Measurements from ENCODE around the gene DNAH12. TPM values are rescaled to one million over a fixed set of nuclear protein-coding genes. Genes with fewer than 3 reads are reported as not detected.

The DNAH12 gene
- total RNA-seq, 1 experiment from 2014 or later: not detected

DNA sequence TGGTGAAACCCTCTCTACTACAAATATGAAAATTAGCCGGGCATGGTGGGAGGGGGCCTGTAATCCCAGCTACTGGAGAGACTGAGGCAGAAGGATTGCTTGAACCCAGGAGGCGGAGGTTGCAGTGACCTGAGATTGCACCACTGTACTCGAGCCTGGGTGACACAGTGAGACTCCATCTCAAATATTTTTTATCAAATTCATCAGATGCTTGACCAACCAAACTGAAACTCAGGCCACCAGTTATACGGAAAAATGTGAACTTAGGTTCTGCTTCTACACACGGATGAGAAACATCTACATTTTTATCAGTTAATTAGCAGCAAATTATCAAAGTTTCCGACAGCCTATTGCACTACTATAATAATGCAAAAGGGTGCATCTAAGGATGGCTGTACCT, 48.2 kb upstream of the DNAH12 start:
- H3K79me2 ChIP-seq (ENCODE audit: insufficient read depth, low read length): peaks cover 97% of the 10 kb centered on the region
- POLR2A ChIA-PET: no interaction called here
- RAD21 ChIA-PET (ENCODE audit: low non-redundant PET in 1 of 2, low total read pairs in 2 of 2, uncharacterized antibody in 2 of 2, unreplicated experiment in 2 of 2): no interaction called here
- H3K9me2 ChIP-seq (ENCODE audit: insufficient read depth): no peaks in the 10 kb centered on the region
- H3K27me3 ChIP-seq (ENCODE audit: insufficient read depth, low read length): no peaks in the 10 kb centered on the region
- no TSS peak for BruUV-seq (replicated peaks)
- no peak overlapping the region for H3K9ac ChIP-seq (ENCODE audit: low read length)
- no peak overlapping the region for H3K4me3 ChIP-seq (replicated peaks in 1 of 2; ENCODE audit: low read depth in 1 of 2, low read length in 2 of 2)
- H3K9me3 ChIP-seq (ENCODE audit: control insufficient read depth in 1 of 2, insufficient read depth in 1 of 2, low read depth in 1 of 2, low read length in 2 of 2): no peaks in the 10 kb centered on the region
- CTCF ChIA-PET: no interaction called here
- H2AFZ ChIP-seq (ENCODE audit: low read depth, low read length, poor library complexity, severe bottlenecking): no peak overlapping the region
- ATAC-seq (no peak), DNase-seq (ENCODE audit: low read depth, low spot score) (no peak)
- H3K27ac ChIP-seq (ENCODE audit: low read depth, low read length): no peak overlapping the region
- H3K36me3 ChIP-seq (ENCODE audit: control insufficient read depth in 1 of 2, insufficient read depth in 2 of 2, low read length in 2 of 2): peaks cover 0 to 2% of the 10 kb centered on the region in 2 experiments; a peak in 3 of 4 replicates
- TF ChIP-seq FOSL1 (IDR thresholded peaks at IDR 0.05; ENCODE audit: low read depth) (no peak), EGR1 (IDR thresholded peaks at IDR 0.05; ENCODE audit: low read depth) (no peak), POLR2AphosphoS5 (IDR thresholded peaks at IDR 0.05; ENCODE audit: low read depth, low read length) (no peak), ELF1 (IDR thresholded peaks at IDR 0.05; ENCODE audit: borderline replicate concordance, low read depth) (no peak), SP1 (IDR thresholded peaks at IDR 0.05; ENCODE audit: low read depth) (no peak), ZFX (IDR thresholded peaks at IDR 0.05) (no peak), EZH2phosphoT487 (IDR thresholded peaks at IDR 0.05; ENCODE audit: borderline replicate concordance) (no peak), SIN3A (IDR thresholded peaks at IDR 0.05; ENCODE audit: low read depth) (no peak), TCF7L2 (IDR thresholded peaks at IDR 0.05; ENCODE audit: borderline replicate concordance, extremely low read depth, insufficient read depth, insufficient read length) (no peak), EZH2 (IDR thresholded peaks at IDR 0.05) (no peak), POLR2A (IDR thresholded peaks at IDR 0.05; ENCODE audit: borderline replicate concordance, extremely low read depth, insufficient read depth, insufficient read length) (no peak), CBX3 (IDR thresholded peaks at IDR 0.05; ENCODE audit: low read depth) (no peak), RAD21 (IDR thresholded peaks at IDR 0.05; ENCODE audit: low read depth) (no peak), JUND (IDR thresholded peaks at IDR 0.05) (no peak), ZNF274 (IDR thresholded peaks at IDR 0.05; ENCODE audit: low read depth, low read length) (no peak)
- TF ChIP-seq, protein P1, sequence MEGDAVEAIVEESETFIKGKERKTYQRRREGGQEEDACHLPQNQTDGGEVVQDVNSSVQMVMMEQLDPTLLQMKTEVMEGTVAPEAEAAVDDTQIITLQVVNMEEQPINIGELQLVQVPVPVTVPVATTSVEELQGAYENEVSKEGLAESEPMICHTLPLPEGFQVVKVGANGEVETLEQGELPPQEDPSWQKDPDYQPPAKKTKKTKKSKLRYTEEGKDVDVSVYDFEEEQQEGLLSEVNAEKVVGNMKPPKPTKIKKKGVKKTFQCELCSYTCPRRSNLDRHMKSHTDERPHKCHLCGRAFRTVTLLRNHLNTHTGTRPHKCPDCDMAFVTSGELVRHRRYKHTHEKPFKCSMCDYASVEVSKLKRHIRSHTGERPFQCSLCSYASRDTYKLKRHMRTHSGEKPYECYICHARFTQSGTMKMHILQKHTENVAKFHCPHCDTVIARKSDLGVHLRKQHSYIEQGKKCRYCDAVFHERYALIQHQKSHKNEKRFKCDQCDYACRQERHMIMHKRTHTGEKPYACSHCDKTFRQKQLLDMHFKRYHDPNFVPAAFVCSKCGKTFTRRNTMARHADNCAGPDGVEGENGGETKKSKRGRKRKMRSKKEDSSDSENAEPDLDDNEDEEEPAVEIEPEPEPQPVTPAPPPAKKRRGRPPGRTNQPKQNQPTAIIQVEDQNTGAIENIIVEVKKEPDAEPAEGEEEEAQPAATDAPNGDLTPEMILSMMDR (IDR thresholded peaks at IDR 0.05 in 2 of 3, conservative IDR thresholded peaks at IDR 0.05 in 1 of 3; ENCODE audit: borderline replicate concordance in 1 of 3, insufficient read depth in 1 of 3, low read depth in 2 of 3, low read length in 2 of 3): no peak
- TF ChIP-seq, protein P2, sequence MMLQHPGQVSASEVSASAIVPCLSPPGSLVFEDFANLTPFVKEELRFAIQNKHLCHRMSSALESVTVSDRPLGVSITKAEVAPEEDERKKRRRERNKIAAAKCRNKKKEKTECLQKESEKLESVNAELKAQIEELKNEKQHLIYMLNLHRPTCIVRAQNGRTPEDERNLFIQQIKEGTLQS (IDR thresholded peaks at IDR 0.05): no peak
- TF ChIP-seq, protein P3, sequence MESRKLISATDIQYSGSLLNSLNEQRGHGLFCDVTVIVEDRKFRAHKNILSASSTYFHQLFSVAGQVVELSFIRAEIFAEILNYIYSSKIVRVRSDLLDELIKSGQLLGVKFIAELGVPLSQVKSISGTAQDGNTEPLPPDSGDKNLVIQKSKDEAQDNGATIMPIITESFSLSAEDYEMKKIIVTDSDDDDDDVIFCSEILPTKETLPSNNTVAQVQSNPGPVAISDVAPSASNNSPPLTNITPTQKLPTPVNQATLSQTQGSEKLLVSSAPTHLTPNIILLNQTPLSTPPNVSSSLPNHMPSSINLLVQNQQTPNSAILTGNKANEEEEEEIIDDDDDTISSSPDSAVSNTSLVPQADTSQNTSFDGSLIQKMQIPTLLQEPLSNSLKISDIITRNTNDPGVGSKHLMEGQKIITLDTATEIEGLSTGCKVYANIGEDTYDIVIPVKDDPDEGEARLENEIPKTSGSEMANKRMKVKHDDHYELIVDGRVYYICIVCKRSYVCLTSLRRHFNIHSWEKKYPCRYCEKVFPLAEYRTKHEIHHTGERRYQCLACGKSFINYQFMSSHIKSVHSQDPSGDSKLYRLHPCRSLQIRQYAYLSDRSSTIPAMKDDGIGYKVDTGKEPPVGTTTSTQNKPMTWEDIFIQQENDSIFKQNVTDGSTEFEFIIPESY (IDR thresholded peaks at IDR 0.05; ENCODE audit: extremely low read depth, insufficient replicate concordance, low read length): no peak
- TF ChIP-seq, protein P4, sequence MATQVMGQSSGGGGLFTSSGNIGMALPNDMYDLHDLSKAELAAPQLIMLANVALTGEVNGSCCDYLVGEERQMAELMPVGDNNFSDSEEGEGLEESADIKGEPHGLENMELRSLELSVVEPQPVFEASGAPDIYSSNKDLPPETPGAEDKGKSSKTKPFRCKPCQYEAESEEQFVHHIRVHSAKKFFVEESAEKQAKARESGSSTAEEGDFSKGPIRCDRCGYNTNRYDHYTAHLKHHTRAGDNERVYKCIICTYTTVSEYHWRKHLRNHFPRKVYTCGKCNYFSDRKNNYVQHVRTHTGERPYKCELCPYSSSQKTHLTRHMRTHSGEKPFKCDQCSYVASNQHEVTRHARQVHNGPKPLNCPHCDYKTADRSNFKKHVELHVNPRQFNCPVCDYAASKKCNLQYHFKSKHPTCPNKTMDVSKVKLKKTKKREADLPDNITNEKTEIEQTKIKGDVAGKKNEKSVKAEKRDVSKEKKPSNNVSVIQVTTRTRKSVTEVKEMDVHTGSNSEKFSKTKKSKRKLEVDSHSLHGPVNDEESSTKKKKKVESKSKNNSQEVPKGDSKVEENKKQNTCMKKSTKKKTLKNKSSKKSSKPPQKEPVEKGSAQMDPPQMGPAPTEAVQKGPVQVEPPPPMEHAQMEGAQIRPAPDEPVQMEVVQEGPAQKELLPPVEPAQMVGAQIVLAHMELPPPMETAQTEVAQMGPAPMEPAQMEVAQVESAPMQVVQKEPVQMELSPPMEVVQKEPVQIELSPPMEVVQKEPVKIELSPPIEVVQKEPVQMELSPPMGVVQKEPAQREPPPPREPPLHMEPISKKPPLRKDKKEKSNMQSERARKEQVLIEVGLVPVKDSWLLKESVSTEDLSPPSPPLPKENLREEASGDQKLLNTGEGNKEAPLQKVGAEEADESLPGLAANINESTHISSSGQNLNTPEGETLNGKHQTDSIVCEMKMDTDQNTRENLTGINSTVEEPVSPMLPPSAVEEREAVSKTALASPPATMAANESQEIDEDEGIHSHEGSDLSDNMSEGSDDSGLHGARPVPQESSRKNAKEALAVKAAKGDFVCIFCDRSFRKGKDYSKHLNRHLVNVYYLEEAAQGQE (IDR thresholded peaks at IDR 0.05; ENCODE audit: low read depth): no peak
- no peak overlapping the region for H3K4me2 ChIP-seq (ENCODE audit: low read length)
- intact Hi-C loops (cut with micrococcal nuclease): no loop called here
- H3K4me1 ChIP-seq (ENCODE audit: control insufficient read depth in 1 of 2, insufficient read depth in 2 of 2, low read length in 2 of 2): peaks cover 5 to 11% of the 10 kb centered on the region in 2 experiments; a peak in 3 of 4 replicates
- H4K20me1 ChIP-seq (ENCODE audit: insufficient read depth): peaks cover 8% of the 10 kb centered on the region; the same call in 1 of the 2 replicates

All from HCT116 (cell line).